ENCODE measurements around the gene DCC. TPM values are rescaled to one million over a fixed set of nuclear protein-coding genes. Genes with fewer than 3 reads are reported as not detected.

Gene DCC
- total and polyA plus RNA-seq, 2 donors (not counting 1 experiment from before 2014, with no cell fraction given) = not detected

DNA sequence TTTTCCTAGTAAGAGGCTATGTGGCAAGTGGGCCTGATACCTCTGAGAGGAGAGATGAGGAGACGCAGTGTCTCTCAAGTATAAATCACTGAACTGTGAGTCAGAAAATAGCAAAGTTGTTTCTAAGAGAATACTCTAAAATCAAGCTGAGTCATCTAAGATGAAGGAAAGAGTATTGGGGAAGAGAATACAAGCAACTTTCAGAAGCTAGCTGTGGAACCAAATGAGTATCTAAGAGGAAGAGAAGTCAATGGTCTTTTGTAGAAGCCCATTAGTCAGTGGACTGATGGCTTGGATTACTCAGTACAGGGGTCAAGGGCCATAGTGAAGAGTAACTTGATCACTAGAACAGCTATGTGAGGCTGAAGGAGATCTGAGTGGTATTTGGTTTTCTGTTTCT is 2.7 kb upstream of the DCC start:
- H3K79me2 ChIP-seq (ENCODE audit: control insufficient read depth, insufficient read depth, low read length) = no peaks in the 10 kb centered on the region
- no peak overlapping the region for H3K4me2 ChIP-seq (replicated peaks; ENCODE audit: low read depth, low read length, poor library complexity, severe bottlenecking)
- no peak overlapping the region for H3K4me3 Mint-ChIP-seq
- ChIA-PET POLR2A (no interaction called here), CTCF (no interaction called here)
- H3K27ac ChIP-seq (ENCODE audit: low read length in 2 of 2) = no peak overlapping the region
- no peaks in the 10 kb centered on the region for H3K36me3 ChIP-seq (replicated peaks in 1 of 2; ENCODE audit: control extremely low read depth in 1 of 2, control insufficient read depth in 1 of 2, extremely low read depth in 1 of 2, insufficient read depth in 2 of 2, low read length in 1 of 2)
- H3K4me3 ChIP-seq (ENCODE audit: control extremely low read depth in 1 of 5, extremely low read depth in 1 of 5, insufficient read depth in 1 of 5, low read depth in 2 of 5, low read length in 4 of 5) = no peak overlapping the region
- H3K27me3 ChIP-seq (replicated peaks in 1 of 4; ENCODE audit: control extremely low read depth in 1 of 4, control insufficient read depth in 3 of 4, insufficient read depth in 4 of 4, low read length in 3 of 4) = peaks cover 0 to 25% (median 10%) of the 10 kb centered on the region in 4 experiments
- H3K4me1 ChIP-seq (ENCODE audit: control insufficient read depth in 2 of 2, insufficient read depth in 2 of 2, low read length in 2 of 2) = no peaks in the 10 kb centered on the region
- H3K4me1 Mint-ChIP-seq = no peaks in the 10 kb centered on the region
- 100% methylated on average over 1 of the region's 1 CpG for WGBS (ENCODE audit: insufficient coverage)
- intact Hi-C loops (cut with micrococcal nuclease) = no loop called here
- DNase-seq = no peak
- H3K9ac ChIP-seq (ENCODE audit: low read length) = no peak overlapping the region
- TF ChIP-seq, protein P1, sequence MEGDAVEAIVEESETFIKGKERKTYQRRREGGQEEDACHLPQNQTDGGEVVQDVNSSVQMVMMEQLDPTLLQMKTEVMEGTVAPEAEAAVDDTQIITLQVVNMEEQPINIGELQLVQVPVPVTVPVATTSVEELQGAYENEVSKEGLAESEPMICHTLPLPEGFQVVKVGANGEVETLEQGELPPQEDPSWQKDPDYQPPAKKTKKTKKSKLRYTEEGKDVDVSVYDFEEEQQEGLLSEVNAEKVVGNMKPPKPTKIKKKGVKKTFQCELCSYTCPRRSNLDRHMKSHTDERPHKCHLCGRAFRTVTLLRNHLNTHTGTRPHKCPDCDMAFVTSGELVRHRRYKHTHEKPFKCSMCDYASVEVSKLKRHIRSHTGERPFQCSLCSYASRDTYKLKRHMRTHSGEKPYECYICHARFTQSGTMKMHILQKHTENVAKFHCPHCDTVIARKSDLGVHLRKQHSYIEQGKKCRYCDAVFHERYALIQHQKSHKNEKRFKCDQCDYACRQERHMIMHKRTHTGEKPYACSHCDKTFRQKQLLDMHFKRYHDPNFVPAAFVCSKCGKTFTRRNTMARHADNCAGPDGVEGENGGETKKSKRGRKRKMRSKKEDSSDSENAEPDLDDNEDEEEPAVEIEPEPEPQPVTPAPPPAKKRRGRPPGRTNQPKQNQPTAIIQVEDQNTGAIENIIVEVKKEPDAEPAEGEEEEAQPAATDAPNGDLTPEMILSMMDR (IDR thresholded peaks at IDR 0.05) = no peak
- no peak for TF ChIP-seq EZH2 (IDR thresholded peaks at IDR 0.05; ENCODE audit: borderline replicate concordance, insufficient read depth, low read depth, low read length, poor library complexity, severe bottlenecking)
- H3K27me3 Mint-ChIP-seq = peaks cover 45% of the 10 kb centered on the region
- ATAC-seq (ENCODE audit: low read depth) = no peak
- H2AFZ ChIP-seq (ENCODE audit: insufficient read depth, low read depth, low read length, poor library complexity, severe bottlenecking) = no peak overlapping the region
- no peaks in the 10 kb centered on the region for H3K9me3 Mint-ChIP-seq (ENCODE audit: insufficient read depth)
- H3K27ac Mint-ChIP-seq = no peak overlapping the region
- H4K20me1 ChIP-seq (ENCODE audit: control insufficient read depth, insufficient read depth, low read length, poor library complexity, severe bottlenecking) = no peaks in the 10 kb centered on the region
- H3K9me3 ChIP-seq (ENCODE audit: control extremely low read depth in 1 of 3, control insufficient read depth in 2 of 3, insufficient read depth in 1 of 3, low read length in 2 of 3) = peaks cover 0 to 21% (median 0%) of the 10 kb centered on the region in 3 donors

DNA sequence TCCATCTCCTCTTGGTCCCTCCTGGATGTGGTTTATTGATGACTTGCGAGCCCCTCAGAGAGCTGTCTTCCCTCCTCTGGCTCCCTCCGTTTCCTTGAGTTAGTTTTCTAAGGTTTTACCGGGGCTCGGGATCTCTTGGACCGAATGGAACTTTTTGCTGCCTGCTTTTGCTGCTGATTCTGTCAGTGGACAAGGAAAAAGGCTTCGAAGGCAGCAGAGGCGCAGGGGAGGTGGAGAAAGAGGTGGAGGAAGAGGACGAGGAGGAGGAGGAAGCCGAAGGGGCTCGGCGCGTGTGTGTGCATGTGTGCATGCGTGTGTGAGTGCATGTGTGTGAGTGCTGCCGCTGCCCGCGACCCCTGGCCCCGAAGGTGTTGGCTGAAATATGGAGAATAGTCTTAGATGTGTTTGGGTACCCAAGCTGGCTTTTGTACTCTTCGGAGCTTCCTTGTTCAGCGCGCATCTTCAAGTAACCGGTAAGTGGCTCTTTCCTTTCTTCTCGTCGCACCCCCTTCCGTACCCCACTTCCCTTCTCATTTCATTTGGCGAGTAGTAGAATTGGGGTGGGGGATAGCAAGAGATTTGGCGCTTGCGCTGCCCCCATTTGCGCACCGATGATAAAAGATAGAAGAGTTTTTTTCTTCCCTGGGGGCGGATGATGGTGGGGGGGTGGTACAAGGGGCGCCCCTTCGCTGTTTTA is 557 bp downstream of the DCC start:
- TF ChIP-seq, protein P1 (IDR thresholded peaks at IDR 0.05) = no peak
- TF ChIP-seq EZH2 (IDR thresholded peaks at IDR 0.05; ENCODE audit: borderline replicate concordance, insufficient read depth, low read depth, low read length, poor library complexity, severe bottlenecking) = no peak
- Histone ChIP-seq H3K4me1 (ENCODE audit: control insufficient read depth in 2 of 2, insufficient read depth in 2 of 2, low read length in 2 of 2) (no peaks in the 10 kb centered on the region), H3K27me3 (replicated peaks in 1 of 4; ENCODE audit: control extremely low read depth in 1 of 4, control insufficient read depth in 3 of 4, insufficient read depth in 4 of 4, low read length in 3 of 4) (peaks cover 0 to 25% (median 12%) of the 10 kb centered on the region in 4 experiments), H3K9ac (ENCODE audit: low read length) (no peak overlapping the region), H4K20me1 (ENCODE audit: control insufficient read depth, insufficient read depth, low read length, poor library complexity, severe bottlenecking) (no peaks in the 10 kb centered on the region), H3K36me3 (replicated peaks in 1 of 2; ENCODE audit: control extremely low read depth in 1 of 2, control insufficient read depth in 1 of 2, extremely low read depth in 1 of 2, insufficient read depth in 2 of 2, low read length in 1 of 2) (no peaks in the 10 kb centered on the region), H3K79me2 (ENCODE audit: control insufficient read depth, insufficient read depth, low read length) (no peaks in the 10 kb centered on the region), H3K27ac (ENCODE audit: low read length in 2 of 2) (no peak overlapping the region), H3K4me2 (replicated peaks; ENCODE audit: low read depth, low read length, poor library complexity, severe bottlenecking) (no peak overlapping the region), H3K9me3 (ENCODE audit: control extremely low read depth in 1 of 3, control insufficient read depth in 2 of 3, insufficient read depth in 1 of 3, low read length in 2 of 3) (peaks cover 0 to 21% (median 0%) of the 10 kb centered on the region in 3 donors), H3K4me3 (ENCODE audit: control extremely low read depth in 1 of 5, extremely low read depth in 1 of 5, insufficient read depth in 1 of 5, low read depth in 2 of 5, low read length in 4 of 5) (no peak overlapping the region), H2AFZ (ENCODE audit: insufficient read depth, low read depth, low read length, poor library complexity, severe bottlenecking) (no peak overlapping the region)
- intact Hi-C loops (cut with micrococcal nuclease) = no loop called here
- Mint-ChIP-seq H3K4me3 (no peak overlapping the region), H3K27ac (no peak overlapping the region), H3K27me3 (peaks cover 45% of the 10 kb centered on the region), H3K4me1 (no peaks in the 10 kb centered on the region), H3K9me3 (ENCODE audit: insufficient read depth) (no peaks in the 10 kb centered on the region)
- POLR2A ChIA-PET = no interaction called here
- ATAC-seq (ENCODE audit: low read depth) (no peak), DNase-seq (no peak)
- CTCF ChIA-PET = no interaction called here
- 10% methylated on average over 20 of the region's 32 CpGs for WGBS (ENCODE audit: insufficient coverage)

All from B cell (primary cell).